Glutamatergic neuron (in vitro differentiated cells): ENCODE results near the gene ZDHHC16. TPM values are rescaled to one million over a fixed set of nuclear protein-coding genes. Genes with fewer than 3 reads are reported as not detected.

Experiments
- DNase-seq: peaks from one replicate; pipeline ENCODE4 v3.0.0; 2022
- H3K27ac Mint-ChIP-seq: one replicate; pipeline ENCODE4 v1.8.0; 2020; ENCODE audit warnings: mild to moderate bottlenecking, mixed read lengths, inconsistent platforms; ENCODE audit not compliant: unreplicated experiment
- H3K27me3 Mint-ChIP-seq: one replicate; pipeline ENCODE4 v1.8.0; 2020; ENCODE audit warnings: mild to moderate bottlenecking, moderate library complexity, mixed read lengths, inconsistent platforms; ENCODE audit not compliant: unreplicated experiment
- H3K36me3 Mint-ChIP-seq: one replicate; pipeline ENCODE4 v1.8.0; 2020; ENCODE audit warnings: mild to moderate bottlenecking, mixed read lengths, inconsistent platforms; ENCODE audit not compliant: unreplicated experiment
- H3K4me1 Mint-ChIP-seq: one replicate; pipeline ENCODE4 v1.8.0; 2020; ENCODE audit warnings: mild to moderate bottlenecking, low read depth, mixed read lengths, inconsistent platforms; ENCODE audit not compliant: unreplicated experiment
- H3K4me3 Mint-ChIP-seq: one replicate; pipeline ENCODE4 v1.8.0; 2020; ENCODE audit warnings: mild to moderate bottlenecking, mixed read lengths, inconsistent platforms; ENCODE audit not compliant: unreplicated experiment
- H3K9me3 Mint-ChIP-seq: one replicate; pipeline ENCODE4 v1.8.0; 2020; ENCODE audit warnings: mild to moderate bottlenecking, moderate library complexity, mixed read lengths, inconsistent platforms; ENCODE audit not compliant: unreplicated experiment
- long read RNA-seq: library from polyadenylated mRNA; unstranded; transcript quantifications from one replicate; pipeline ENCODE4 v2.0.0, GENCODE V29; 2020; ENCODE audit not compliant: unreplicated experiment
- total RNA-seq: library from RNA; stranded (reverse); fragmentation: NEBNext Ultra II Directional; extraction: Animal tissue kit (Norgen Biotek cat#: 25700); gene quantifications from one replicate; pipeline ENCODE4 v1.2.1, GENCODE V29; 2021; ENCODE audit not compliant: unreplicated experiment
- TF ChIP-seq, protein P1 (sequence below): fragments of 200-600 bp; sonication (generic); IDR thresholded peaks from one replicate; pipeline ENCODE4 v1.5.0; 2021; ENCODE audit not compliant: partially characterized antibody, unreplicated experiment

Gene ZDHHC16
- total RNA-seq, result 61.5 TPM
- long read RNA-seq, transcript ZDHHC16-206 (11 exons, 1,798 nt), result minor isoform, 9 of 55 reads
- long read RNA-seq, transcript ZDHHC16-202 (10 exons, 1,718 nt), result major isoform, 12 of 55 reads
- long read RNA-seq, partial matches to known transcripts, result 1 of 55 reads
- long read RNA-seq, other reads (novel, unspliced or antisense), result 27 of 55 reads

DNA sequence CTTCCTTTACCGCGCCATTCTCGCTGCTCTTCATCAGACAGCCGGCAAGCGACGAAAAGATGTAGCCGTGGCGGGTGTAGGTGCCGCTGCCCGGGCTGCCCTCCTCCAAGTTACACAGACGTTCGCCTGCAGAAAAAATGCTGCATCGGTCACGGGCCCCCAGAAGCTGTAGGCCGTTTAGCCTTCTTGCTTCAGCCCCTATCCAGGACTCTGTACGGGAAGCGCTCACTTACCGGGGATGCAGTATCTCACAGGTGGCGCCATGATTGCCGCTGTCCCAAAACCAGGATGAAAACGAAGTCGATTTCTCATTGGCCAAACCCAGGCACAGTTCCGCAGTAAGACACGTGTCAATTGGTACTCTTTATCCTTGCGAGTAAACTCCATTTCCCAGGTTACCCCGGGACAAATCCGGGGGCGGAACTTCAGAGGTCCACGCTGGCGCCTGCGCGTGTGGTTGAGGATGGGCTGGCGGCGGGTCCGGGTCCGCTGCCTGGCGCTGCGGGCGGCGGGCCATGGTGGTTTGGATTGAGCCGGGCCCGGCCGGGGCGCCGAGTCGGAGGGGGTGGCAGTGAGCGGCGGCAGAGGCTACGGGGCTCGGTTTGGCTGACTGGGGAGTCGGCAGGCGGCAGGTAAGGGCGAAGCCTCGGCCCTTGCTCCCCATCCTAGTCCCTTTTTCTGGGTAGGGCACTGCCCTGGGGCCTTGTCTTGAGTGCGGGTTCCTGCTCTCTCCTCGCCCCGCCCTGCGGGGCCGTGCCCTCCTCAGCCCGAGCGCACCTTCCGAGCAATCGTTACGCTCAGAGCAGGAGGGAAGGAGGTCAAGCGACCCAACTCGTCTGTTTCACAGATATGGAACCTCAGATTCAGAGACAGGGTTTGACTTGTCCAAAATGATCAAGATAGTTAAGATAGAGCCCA is at the start of gene ZDHHC16, which contains the start of gene EXOSC1:
Gene ZDHHC16, plus strand, starts transcription at position 454 of the 918 bp plus-strand sequence. CDS start 5,501 bp downstream, outside the sequence.
Gene EXOSC1, minus strand, starts transcription at position 285 of the 918 bp plus-strand sequence. Its CDS starts 21 bp downstream, at position 264.
- Mint-ChIP-seq H3K27me3 (no peaks in the 10 kb centered on the region), H3K9me3 (peaks cover 3% of the 10 kb centered on the region), H3K4me1 (peaks cover 9% of the 10 kb centered on the region), H3K4me3 (peak within 1 kb of the TSS; percentile 95), H3K27ac (peak within 1 kb of the TSS; percentile 90), H3K36me3 (no peaks in the 10 kb centered on the region)
- TF ChIP-seq, protein P1, sequence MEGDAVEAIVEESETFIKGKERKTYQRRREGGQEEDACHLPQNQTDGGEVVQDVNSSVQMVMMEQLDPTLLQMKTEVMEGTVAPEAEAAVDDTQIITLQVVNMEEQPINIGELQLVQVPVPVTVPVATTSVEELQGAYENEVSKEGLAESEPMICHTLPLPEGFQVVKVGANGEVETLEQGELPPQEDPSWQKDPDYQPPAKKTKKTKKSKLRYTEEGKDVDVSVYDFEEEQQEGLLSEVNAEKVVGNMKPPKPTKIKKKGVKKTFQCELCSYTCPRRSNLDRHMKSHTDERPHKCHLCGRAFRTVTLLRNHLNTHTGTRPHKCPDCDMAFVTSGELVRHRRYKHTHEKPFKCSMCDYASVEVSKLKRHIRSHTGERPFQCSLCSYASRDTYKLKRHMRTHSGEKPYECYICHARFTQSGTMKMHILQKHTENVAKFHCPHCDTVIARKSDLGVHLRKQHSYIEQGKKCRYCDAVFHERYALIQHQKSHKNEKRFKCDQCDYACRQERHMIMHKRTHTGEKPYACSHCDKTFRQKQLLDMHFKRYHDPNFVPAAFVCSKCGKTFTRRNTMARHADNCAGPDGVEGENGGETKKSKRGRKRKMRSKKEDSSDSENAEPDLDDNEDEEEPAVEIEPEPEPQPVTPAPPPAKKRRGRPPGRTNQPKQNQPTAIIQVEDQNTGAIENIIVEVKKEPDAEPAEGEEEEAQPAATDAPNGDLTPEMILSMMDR, result no peak
- DNase-seq, result peak; percentile 92

DNA sequence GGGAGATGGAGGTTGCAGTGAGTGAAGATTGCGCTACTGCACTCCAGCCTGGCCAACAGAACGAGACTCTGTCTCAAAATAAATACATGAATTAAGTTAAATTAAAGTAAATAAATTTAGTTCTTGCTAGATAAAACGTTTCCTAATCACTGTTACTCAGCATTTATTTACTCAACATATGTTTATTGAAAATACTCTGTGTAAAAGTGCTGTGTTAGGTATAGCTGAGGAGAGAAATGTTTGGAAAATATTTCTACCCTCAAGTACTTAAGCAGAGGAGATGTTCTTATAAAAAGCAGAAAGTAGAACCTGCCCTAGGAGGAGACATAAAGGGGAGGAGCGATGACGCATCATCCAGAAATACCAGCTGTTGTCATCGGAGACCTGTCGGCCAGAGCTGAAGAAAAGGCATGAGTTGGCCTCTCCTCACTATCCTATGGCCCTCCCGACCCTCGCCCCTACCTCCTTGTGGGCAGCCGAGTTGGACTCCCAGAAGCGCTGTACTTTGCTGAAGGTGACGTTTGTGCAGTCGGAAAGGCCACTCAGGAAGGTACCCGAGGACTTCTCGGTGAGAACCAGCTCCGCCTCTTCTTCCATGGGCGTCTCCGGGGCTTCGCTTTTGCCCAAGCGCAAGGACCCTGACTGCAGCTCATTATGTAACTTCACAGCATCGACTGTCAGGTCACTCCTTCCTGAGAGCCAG is 46.0 kb upstream of the ZDHHC16 start:
- peak; percentile 31 for DNase-seq
- H3K27me3 Mint-ChIP-seq, result peaks cover 4% of the 10 kb centered on the region
- H3K9me3 Mint-ChIP-seq, result peaks cover 4% of the 10 kb centered on the region
- TF ChIP-seq, protein P1, result no peak
- H3K27ac Mint-ChIP-seq, result peak overlapping the region; percentile 87
- H3K4me3 Mint-ChIP-seq, result peak overlapping the region; percentile 90
- H3K4me1 Mint-ChIP-seq, result no peaks in the 10 kb centered on the region
- no peaks in the 10 kb centered on the region for H3K36me3 Mint-ChIP-seq

DNA sequence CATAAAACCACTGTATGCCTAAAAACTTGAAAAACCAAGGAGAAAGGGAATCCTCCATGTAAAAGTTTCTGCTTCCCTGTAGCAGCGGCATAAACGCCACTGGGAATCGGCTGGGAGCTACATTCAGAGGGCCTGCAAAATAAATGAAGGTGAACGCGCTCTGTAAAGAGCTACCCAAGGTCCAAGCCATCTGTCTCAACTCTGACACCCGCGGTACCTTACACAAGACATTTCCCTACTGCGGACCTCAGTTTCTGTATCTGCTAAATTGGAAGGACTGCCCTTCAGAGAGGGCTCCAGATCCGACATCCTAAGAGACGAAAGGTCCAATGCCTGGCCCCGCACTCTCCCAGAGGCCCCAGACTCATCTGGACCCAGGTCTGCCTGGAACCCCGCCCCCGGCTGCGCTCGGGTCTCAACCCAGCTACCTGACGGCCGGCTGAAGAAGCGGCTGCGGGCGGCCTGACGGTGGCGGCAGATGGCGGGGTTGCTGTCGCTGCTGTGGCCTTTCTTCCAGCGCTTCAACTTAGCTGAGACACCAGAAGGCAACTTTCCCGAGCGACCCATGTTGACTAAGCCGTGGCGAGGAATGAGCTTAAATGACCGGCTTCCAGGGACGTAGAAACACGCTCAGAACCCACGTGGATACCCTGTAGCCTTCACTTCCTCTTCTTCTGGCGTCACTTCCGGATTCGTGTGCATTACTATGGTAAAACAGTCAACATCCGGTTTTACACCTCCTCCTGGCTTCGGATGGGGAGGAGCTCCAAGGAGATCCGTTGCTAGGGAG is 45.1 kb upstream of the ZDHHC16 start, which contains the start of gene RRP12:
Gene RRP12, minus strand, starts transcription at position 676 of the 790 bp plus-strand sequence. Its CDS starts 109 bp downstream, at position 567.
- TF ChIP-seq, protein P1, result no peak
- Mint-ChIP-seq H3K27me3 (peaks cover 4% of the 10 kb centered on the region), H3K9me3 (peaks cover 4% of the 10 kb centered on the region), H3K4me1 (no peaks in the 10 kb centered on the region), H3K27ac (peak within 1 kb of the TSS; percentile 87), H3K4me3 (peak within 1 kb of the TSS; percentile 90), H3K36me3 (no peaks in the 10 kb centered on the region)
- peak; percentile 66 for DNase-seq

DNA sequence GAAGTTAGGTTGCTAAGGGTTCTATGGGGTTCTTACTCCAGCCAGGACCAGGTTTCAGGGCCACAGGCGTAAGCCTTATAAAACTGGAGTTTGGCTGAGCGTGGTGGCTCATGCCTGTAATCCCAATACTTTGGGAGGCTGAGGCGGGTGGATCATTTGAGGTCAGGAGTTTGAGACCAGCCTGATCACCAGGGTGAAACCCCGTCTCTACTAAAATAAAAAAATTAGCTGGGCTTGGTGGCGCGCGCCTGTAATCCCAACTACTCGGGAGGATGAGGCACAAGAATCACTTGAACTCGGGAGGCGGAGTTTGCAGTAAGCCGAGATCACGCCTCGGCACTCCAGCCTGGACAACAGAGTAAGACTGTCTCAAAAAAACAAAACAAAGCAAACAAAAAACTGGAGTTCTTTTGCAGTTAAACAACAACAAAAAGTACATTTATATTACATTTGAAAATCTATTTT is 44.5 kb upstream of the ZDHHC16 start:
- peak overlapping the region; percentile 87 for H3K27ac Mint-ChIP-seq
- H3K4me3 Mint-ChIP-seq, result peak overlapping the region; percentile 90
- peaks cover 2% of the 10 kb centered on the region for H3K9me3 Mint-ChIP-seq
- no peak for DNase-seq
- H3K27me3 Mint-ChIP-seq, result peaks cover 4% of the 10 kb centered on the region
- H3K36me3 Mint-ChIP-seq, result no peaks in the 10 kb centered on the region
- H3K4me1 Mint-ChIP-seq, result no peaks in the 10 kb centered on the region
- TF ChIP-seq, protein P1, result no peak
